Measurements from ENCODE around the gene ASCL5. TPM values are rescaled to one million over a fixed set of nuclear protein-coding genes. Genes with fewer than 3 reads are reported as not detected.

The ASCL5 gene
- total and polyA plus RNA-seq, 3 donors from 2014 or later = 0.24 TPM; not detected in 2

GRCh38 chr1:201154389-201155165 lies 27.6 kb upstream of the ASCL5 start, which contains the start of gene TMEM9:
TSS of gene TMEM9 (minus strand) at chr1:201154474. CDS start at chr1:201153923, 551 bp downstream.
- TF ChIP-seq POLR2A (IDR thresholded peaks at IDR 0.05) (no peak), CTCF (IDR thresholded peaks at IDR 0.05) (no peak)
- Histone ChIP-seq H3K9me3 (no peaks in the 10 kb centered on the region), H3K27me3 (no peaks in the 10 kb centered on the region), H3K4me3 (peak within 1 kb of the TSS; percentile 91 to 97), H3K36me3 (ENCODE audit: low read depth, missing control alignments) (no peaks in the 10 kb centered on the region), H3K4me1 (peaks cover 16% of the 10 kb centered on the region), H3K27ac (peak within 1 kb of the TSS; percentile 73 to 91)
- WGBS, 2 donors = 5 to 7% methylated on average over 19 to 31 of the region's 31 CpGs
- DNase-seq = peak; percentile 99
- intact Hi-C loops (cut with DNase I; ENCODE audit: low total_unique reads) = no loop called here

GRCh38 chr1:201153474-201154388 lies 26.7 kb upstream of the ASCL5 start:
- Histone ChIP-seq H3K27ac (peak overlapping the region; percentile 73 to 91), H3K4me1 (peaks cover 16% of the 10 kb centered on the region), H3K36me3 (ENCODE audit: low read depth, missing control alignments) (no peaks in the 10 kb centered on the region), H3K27me3 (no peaks in the 10 kb centered on the region), H3K9me3 (no peaks in the 10 kb centered on the region), H3K4me3 (peak overlapping the region; percentile 91 to 97)
- DNase-seq = no peak
- intact Hi-C loops (cut with DNase I; ENCODE audit: low total_unique reads) = no loop called here
- 1 to 4% methylated on average over 14 to 37 of the region's 37 CpGs for WGBS, 2 donors
- TF ChIP-seq CTCF (IDR thresholded peaks at IDR 0.05) (no peak), POLR2A (IDR thresholded peaks at IDR 0.05) (no peak)

- intact Hi-C loops (cut with DNase I; ENCODE audit: low total_unique reads) = no loop called here
- Histone ChIP-seq H3K36me3 (ENCODE audit: low read depth, missing control alignments) (no peaks in the 10 kb centered on the region), H3K9me3 (no peaks in the 10 kb centered on the region), H3K4me1 (peaks cover 11% of the 10 kb centered on the region), H3K27ac (no peak overlapping the region), H3K27me3 (no peaks in the 10 kb centered on the region), H3K4me3 (no peak overlapping the region)
- no peak for DNase-seq
- TF ChIP-seq CTCF (IDR thresholded peaks at IDR 0.05) (peak in 1 of 3 experiments; percentile 31), POLR2A (IDR thresholded peaks at IDR 0.05) (no peak)
- 76 to 82% methylated on average over 4 of the region's 4 CpGs for WGBS, 2 donors
Measured at GRCh38 chr1:201149400-201149799, 22.4 kb upstream of the ASCL5 start.

- WGBS, 2 donors = 94% methylated on average over 11 to 12 of the region's 13 CpGs
- intact Hi-C loops (cut with DNase I; ENCODE audit: low total_unique reads) = no loop called here
- no peaks in the 10 kb centered on the region for H3K36me3 ChIP-seq (ENCODE audit: low read depth, missing control alignments)
Measured at GRCh38 chr1:201147396-201148015, 20.5 kb upstream of the ASCL5 start.

More at GRCh38 chr1:201147396-201148015, 20.5 kb upstream of the ASCL5 start:
- no peak overlapping the region for H3K4me3 ChIP-seq
- H3K4me1 ChIP-seq = peaks cover 9% of the 10 kb centered on the region
- no peak for DNase-seq
- no peaks in the 10 kb centered on the region for H3K27me3 ChIP-seq
- H3K9me3 ChIP-seq = no peaks in the 10 kb centered on the region
- H3K27ac ChIP-seq = no peak overlapping the region
- TF ChIP-seq CTCF (IDR thresholded peaks at IDR 0.05) (no peak), POLR2A (IDR thresholded peaks at IDR 0.05) (no peak)
